Stomach (tissue), 4 donors: ENCODE data around the gene WDR7.

Source experiments
- POLR2A ChIP-seq, 4 donors: fragments of 450-650 bp; IDR thresholded peaks; one replicate each; pipeline ENCODE4 v1.6.1; 2016; ENCODE audit warnings: antibody characterized with exemption in 4 of 4, control low read depth in 2 of 4, mild to moderate bottlenecking in 1 of 4, moderate library complexity in 1 of 4
- TF ChIP-seq, protein P1 (sequence below), 7 experiments: fragments of 450-650 bp in 4 of 7; fragments of 200-600 bp in 3 of 7; sonication (generic) in 3 of 7; IDR thresholded peaks; one replicate each; pipeline ENCODE4 v1.5.1; 2016 to 2019; ENCODE audit warnings: antibody characterized with exemption in 7 of 7, control low read depth in 2 of 7, mild to moderate bottlenecking in 1 of 7

DNA sequence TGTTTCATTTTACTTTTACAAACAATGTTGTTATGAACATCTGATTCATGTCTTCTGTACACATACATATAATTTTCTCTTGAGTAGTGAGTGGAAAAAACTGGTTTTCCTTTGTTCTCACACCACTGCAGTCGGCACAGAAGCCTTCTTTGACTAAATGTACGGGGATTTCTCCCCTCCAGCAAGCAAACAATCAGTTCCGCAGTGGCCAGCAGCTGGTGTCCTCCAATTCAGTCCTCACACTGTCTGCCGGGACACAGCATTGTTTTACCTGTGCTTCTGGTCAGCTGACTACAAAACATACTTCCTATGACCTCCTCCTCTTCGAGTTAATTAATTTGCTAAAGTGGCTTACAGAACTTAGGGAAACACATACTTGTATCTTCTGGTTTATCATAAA is 202.8 kb downstream of the WDR7 start:
- TF ChIP-seq, protein P1, sequence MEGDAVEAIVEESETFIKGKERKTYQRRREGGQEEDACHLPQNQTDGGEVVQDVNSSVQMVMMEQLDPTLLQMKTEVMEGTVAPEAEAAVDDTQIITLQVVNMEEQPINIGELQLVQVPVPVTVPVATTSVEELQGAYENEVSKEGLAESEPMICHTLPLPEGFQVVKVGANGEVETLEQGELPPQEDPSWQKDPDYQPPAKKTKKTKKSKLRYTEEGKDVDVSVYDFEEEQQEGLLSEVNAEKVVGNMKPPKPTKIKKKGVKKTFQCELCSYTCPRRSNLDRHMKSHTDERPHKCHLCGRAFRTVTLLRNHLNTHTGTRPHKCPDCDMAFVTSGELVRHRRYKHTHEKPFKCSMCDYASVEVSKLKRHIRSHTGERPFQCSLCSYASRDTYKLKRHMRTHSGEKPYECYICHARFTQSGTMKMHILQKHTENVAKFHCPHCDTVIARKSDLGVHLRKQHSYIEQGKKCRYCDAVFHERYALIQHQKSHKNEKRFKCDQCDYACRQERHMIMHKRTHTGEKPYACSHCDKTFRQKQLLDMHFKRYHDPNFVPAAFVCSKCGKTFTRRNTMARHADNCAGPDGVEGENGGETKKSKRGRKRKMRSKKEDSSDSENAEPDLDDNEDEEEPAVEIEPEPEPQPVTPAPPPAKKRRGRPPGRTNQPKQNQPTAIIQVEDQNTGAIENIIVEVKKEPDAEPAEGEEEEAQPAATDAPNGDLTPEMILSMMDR (IDR thresholded peaks at IDR 0.05), result no peak
- no peak for TF ChIP-seq POLR2A (IDR thresholded peaks at IDR 0.05)
